Activated naive CD8-positive, alpha-beta T cell (primary cell): ENCODE measurements around the gene DOK5.

Source experiments
- H3K27ac Mint-ChIP-seq: one replicate; pipeline ENCODE4 v1.8.0; 2021; ENCODE audit warnings: mixed read lengths
- H3K27me3 Mint-ChIP-seq: one replicate; pipeline ENCODE4 v1.8.0; 2021; ENCODE audit warnings: mixed read lengths
- H3K36me3 Mint-ChIP-seq: one replicate; pipeline ENCODE4 v1.8.0; 2021; ENCODE audit warnings: mixed read lengths
- H3K4me1 Mint-ChIP-seq: one replicate; pipeline ENCODE4 v1.8.0; 2021; ENCODE audit warnings: low read depth, mixed read lengths
- H3K4me3 Mint-ChIP-seq: one replicate; pipeline ENCODE4 v1.8.0; 2021; ENCODE audit warnings: mild to moderate bottlenecking, mixed read lengths
- H3K9me3 Mint-ChIP-seq: one replicate; pipeline ENCODE4 v1.8.0; 2021; ENCODE audit warnings: low read depth, mixed read lengths

The DOK5 gene

DNA sequence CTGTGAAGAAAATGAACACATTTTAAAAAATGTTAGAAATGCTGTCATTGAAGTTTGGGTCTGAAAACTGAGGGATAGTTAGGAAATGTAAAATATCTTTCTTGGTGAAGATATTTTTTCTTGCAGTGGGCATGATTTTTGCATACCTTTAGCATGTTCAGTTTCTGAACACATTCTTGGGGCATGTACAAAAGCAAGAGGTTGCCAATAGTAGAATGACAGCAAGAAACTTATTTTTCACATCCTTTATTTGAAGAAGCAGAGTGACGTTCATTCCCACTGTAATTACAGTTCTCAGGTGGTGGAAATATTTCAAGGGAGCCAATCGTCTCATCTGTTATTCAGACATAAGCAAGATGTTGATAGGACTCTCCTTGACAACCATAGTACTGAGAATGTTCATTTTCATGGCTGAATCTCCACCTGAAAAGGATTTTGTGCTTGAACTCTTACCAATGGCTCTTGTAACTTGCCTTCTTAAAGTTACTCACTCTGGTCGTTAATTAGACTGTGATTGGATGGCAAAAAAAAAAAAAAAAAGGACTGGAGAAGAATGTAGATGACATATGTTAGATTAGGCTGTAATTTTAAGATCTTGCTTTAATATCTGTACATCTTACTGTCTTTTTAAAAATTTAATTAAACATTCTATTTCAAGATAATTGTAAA is 74.4 kb downstream of the DOK5 start:
- no peak overlapping the region for H3K27ac Mint-ChIP-seq
- H3K36me3 Mint-ChIP-seq = no peaks in the 10 kb centered on the region
- H3K27me3 Mint-ChIP-seq = peaks cover 2% of the 10 kb centered on the region

DNA sequence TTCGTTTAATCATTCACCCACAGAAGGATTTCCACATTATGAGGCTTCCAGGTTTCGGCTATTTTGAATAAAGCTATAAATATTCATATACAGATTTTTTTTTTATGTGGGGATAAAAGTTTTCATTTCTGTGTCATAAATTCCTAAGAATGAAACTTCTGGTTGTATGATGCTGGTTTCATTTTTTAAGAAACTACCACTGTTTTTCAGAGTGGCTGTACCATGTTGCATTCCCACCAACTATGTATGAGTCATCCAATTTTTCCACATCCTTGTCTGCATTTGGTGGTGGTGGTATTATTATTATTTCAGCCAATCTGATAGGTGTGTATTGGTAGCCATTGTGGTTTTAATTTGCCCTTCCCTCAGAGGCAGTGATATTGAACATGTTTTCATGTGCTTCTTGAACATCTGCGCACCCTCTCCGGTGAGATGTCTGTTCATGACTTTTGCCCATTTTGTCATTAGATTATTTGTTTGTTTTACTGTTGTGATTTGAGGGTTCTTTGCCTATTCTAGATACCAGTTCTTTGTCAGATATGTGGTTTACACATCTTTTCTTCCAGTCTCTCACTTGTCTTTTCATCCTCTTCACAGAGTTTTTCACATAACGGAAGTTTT is 75.5 kb downstream of the DOK5 start:
- H3K4me1 Mint-ChIP-seq = peaks cover 3% of the 10 kb centered on the region
- no peak overlapping the region for H3K4me3 Mint-ChIP-seq
- no peaks in the 10 kb centered on the region for H3K36me3 Mint-ChIP-seq
- peaks cover 4% of the 10 kb centered on the region for H3K27me3 Mint-ChIP-seq
- no peaks in the 10 kb centered on the region for H3K9me3 Mint-ChIP-seq
- H3K27ac Mint-ChIP-seq = no peak overlapping the region

More for the DNA sequence above, 74.4 kb downstream of the DOK5 start:
- no peaks in the 10 kb centered on the region for H3K9me3 Mint-ChIP-seq
- peaks cover 3% of the 10 kb centered on the region for H3K4me1 Mint-ChIP-seq
- no peak overlapping the region for H3K4me3 Mint-ChIP-seq

DNA sequence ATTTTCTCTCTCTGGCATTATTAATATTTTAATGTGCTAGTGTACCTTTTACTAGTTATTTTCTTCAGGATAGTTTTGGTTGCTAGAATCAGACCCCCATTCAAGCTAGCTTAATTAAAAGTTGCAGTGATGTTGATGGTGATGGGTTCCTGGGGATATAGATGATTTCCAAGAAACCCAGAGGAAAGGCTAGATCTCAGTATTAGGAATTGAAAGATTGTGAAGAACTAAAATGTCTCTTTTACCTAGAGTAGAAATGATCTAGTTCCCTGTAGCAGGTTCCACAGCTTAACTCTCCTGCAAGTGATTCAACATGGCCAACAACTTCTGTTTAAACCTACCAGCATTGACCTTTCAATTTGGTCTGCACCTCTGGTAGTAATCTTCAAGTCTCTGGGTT is 78.6 kb downstream of the DOK5 start:
- Mint-ChIP-seq H3K4me1 (peaks cover 3% of the 10 kb centered on the region), H3K27me3 (peaks cover 4% of the 10 kb centered on the region), H3K27ac (no peak overlapping the region), H3K9me3 (no peaks in the 10 kb centered on the region), H3K36me3 (no peaks in the 10 kb centered on the region), H3K4me3 (no peak overlapping the region)

DNA sequence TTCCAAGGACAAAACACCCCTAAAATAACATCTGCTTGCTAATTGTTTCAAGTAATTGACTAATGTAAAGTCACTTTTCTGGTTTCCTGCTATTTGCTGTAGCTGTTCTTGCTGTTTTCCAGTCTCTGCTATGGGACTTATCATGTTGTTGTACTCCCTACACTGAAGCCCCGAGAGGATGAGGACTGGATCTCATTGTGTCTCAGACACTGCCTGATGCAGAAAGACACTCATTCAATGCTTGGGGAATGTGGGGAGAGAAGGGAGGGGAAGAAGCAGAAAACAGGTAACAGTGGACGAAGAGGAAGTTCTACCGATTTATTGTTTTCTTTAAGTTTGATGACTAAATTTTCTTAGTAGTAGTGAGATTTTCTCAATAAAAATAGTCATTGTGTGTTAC is 79.8 kb downstream of the DOK5 start:
- Mint-ChIP-seq H3K4me3 (no peak overlapping the region), H3K27me3 (peaks cover 4% of the 10 kb centered on the region), H3K9me3 (no peaks in the 10 kb centered on the region), H3K4me1 (peaks cover 3% of the 10 kb centered on the region), H3K27ac (no peak overlapping the region), H3K36me3 (no peaks in the 10 kb centered on the region)

DNA sequence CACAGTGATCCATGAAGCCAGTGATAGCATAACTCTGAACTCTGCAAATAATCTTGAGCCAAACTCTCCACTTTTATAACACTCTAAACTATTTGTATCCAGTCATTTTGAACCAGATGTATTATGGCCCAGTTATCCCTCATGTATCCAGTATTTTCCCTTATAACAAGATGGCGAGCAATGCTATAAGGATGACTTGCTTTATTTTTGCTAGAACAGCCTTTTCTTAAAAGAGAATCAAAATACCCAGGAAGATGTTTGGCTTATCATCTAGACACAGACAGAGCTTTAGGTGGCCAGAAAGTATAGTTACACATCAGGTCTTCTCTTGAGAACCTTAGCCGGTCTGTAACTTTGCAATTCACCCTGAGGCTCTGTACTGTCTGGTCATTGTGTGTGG is 81.0 kb downstream of the DOK5 start:
- peaks cover 4% of the 10 kb centered on the region for H3K27me3 Mint-ChIP-seq
- no peaks in the 10 kb centered on the region for H3K9me3 Mint-ChIP-seq
- H3K4me1 Mint-ChIP-seq = no peaks in the 10 kb centered on the region
- H3K4me3 Mint-ChIP-seq = no peak overlapping the region
- H3K27ac Mint-ChIP-seq = no peak overlapping the region
- no peaks in the 10 kb centered on the region for H3K36me3 Mint-ChIP-seq

DNA sequence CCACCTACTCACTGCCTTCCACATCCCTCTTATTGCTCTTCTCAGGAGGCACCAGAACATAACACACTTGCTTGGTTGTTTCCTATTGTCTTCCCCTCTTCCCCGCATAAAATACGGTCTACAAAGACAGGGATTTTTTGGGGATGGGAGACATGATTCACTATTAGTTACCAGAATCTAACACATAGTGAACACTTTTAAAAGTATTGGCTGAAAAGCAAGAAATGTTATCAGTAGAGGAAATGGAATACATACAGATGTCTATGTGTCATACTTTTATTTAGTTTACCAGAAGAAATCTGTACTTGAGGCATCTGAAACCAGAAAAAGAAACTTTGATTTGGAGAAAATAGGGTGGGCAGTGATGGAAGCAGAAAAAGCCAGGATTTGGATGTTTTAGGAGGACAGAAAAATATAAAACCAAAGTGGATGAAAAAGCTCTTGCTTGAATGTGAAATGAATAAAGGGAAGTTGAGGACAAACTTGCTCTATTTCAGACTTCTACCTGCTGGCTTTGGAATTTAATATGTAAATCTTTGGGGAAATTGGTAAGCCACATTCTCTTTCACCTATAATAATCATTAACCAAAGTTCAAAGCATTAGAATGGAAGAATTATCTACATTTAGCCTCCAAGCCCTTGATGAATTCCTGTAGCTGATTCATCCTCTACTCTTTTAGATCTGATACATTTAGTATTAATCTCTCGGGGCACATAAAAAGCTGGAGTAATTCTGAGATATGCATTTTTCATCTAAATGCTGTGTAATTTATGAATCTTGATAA is 82.6 kb downstream of the DOK5 start:
- H3K27ac Mint-ChIP-seq = no peak overlapping the region
- H3K36me3 Mint-ChIP-seq = no peaks in the 10 kb centered on the region
- no peaks in the 10 kb centered on the region for H3K4me1 Mint-ChIP-seq
- H3K27me3 Mint-ChIP-seq = peaks cover 4% of the 10 kb centered on the region
- H3K9me3 Mint-ChIP-seq = no peaks in the 10 kb centered on the region
- no peak overlapping the region for H3K4me3 Mint-ChIP-seq

DNA sequence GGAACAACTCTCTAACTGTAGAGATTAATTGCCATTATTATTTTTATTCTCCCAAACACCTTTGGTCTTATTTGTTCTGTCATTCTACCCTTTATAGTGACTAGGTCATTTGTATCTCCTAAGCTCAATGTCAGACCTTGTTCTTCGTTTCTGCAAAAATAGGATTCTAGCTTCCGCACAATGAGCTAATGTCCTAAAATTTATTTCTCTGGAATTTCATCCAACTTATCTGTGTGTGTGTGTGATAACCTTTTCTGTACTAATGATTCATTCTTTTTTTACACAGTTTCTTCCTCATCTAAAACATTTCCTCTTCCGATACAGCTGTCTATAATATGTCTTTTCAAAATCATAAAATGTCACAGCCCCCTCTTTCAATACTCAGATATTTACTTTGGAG is 84.5 kb downstream of the DOK5 start:
- Mint-ChIP-seq H3K27me3 (peaks cover 2% of the 10 kb centered on the region), H3K36me3 (no peaks in the 10 kb centered on the region), H3K4me1 (no peaks in the 10 kb centered on the region), H3K4me3 (no peak overlapping the region), H3K27ac (no peak overlapping the region), H3K9me3 (no peaks in the 10 kb centered on the region)

DNA sequence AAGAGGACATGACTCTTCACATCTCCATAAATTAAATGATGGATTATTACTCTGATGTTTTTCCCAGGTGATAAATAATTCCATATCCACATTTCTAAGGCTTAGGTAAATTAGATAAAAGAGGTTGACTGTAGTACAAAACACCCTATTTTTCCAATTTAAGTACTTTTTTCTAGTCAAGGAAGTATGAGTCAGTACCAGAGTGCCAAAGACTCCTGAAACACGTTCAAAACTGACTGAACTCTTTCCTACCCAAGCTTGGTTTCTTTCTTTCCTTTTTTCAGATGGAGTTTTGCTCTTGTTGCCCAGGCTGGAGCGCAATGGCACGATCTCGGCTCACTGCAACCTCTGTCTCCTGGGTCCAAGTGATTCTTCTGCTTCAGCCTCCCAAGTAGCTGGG is 85.0 kb downstream of the DOK5 start:
- Mint-ChIP-seq H3K36me3 (no peaks in the 10 kb centered on the region), H3K27me3 (no peaks in the 10 kb centered on the region), H3K27ac (no peak overlapping the region), H3K4me1 (no peaks in the 10 kb centered on the region), H3K4me3 (no peak overlapping the region), H3K9me3 (no peaks in the 10 kb centered on the region)

DNA sequence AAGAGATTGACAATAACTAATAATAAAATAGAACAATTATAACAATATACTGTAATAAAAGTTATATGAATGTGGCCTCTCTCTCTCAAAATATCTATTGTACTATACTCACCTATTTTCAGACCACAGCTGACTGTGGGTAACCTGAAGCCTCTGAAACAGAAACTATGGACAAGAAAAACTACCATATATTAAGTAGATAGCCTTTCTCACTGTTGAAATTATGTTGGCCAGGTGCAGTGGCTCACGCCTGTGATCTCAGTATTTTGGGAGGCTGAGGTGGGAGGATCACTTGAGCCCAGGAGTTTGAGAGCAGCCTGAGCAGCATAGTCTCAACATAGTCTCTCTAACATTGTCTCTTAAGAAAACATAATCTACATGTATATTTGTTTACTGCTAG is 89.9 kb downstream of the DOK5 start:
- Mint-ChIP-seq H3K27ac (no peak overlapping the region), H3K36me3 (no peaks in the 10 kb centered on the region), H3K4me1 (no peaks in the 10 kb centered on the region), H3K4me3 (no peak overlapping the region), H3K27me3 (peaks cover 5% of the 10 kb centered on the region), H3K9me3 (no peaks in the 10 kb centered on the region)

DNA sequence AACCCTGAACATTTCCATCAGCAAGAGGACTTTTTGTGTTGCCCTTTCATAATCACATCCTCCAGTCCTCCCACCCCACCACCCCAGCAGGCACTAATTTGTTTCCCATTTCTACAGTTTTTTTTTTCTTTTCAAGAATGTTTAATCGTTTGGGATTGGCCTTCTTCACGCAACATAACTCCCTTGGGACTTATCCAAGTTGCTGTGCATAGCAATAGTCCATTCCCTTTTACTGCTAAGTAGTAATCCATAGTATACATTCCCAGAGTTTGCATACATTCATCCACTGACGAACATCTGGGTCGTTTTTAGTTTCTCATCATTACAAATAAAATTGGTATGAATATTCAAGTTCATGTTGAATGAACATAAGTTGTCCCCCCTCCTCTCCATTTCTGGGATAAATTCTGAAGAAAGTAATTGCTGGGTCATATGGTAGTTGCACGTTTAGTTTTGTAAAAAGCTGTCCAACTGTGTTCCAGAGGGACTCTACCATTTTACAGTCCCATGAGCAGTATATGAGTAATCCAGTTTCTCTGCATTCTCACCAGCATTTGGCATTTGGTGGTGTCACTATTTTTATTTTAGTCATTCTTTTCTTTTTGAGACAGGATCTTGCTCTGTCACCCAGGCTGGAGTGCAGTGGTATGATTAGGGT is 90.8 kb downstream of the DOK5 start:
- H3K27ac Mint-ChIP-seq = no peak overlapping the region
- H3K9me3 Mint-ChIP-seq = no peaks in the 10 kb centered on the region
- H3K27me3 Mint-ChIP-seq = peaks cover 6% of the 10 kb centered on the region
- no peaks in the 10 kb centered on the region for H3K4me1 Mint-ChIP-seq
- H3K4me3 Mint-ChIP-seq = no peak overlapping the region
- no peaks in the 10 kb centered on the region for H3K36me3 Mint-ChIP-seq

DNA sequence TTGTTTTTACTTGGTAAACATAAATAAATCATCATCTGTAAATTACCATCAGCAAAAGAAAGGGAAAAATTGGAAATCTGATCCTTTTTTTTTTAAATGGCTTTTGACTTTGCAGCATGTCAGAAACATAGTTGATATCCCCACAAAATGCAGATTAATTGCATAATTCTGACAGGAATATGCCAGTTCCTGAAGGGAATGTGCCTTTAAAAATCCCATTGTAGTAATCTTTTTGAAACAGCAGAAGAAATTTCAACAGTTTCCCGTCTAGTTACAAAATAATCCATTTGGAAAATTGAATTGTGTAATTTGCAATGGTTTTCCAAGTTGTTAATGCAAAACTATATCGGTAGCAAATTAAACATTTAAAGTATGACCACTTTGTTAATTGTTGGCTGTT is 95.2 kb downstream of the DOK5 start:
- no peaks in the 10 kb centered on the region for H3K4me1 Mint-ChIP-seq
- H3K27me3 Mint-ChIP-seq = peaks cover 9% of the 10 kb centered on the region
- no peaks in the 10 kb centered on the region for H3K36me3 Mint-ChIP-seq
- no peak overlapping the region for H3K27ac Mint-ChIP-seq
- H3K9me3 Mint-ChIP-seq = no peaks in the 10 kb centered on the region
- no peak overlapping the region for H3K4me3 Mint-ChIP-seq

DNA sequence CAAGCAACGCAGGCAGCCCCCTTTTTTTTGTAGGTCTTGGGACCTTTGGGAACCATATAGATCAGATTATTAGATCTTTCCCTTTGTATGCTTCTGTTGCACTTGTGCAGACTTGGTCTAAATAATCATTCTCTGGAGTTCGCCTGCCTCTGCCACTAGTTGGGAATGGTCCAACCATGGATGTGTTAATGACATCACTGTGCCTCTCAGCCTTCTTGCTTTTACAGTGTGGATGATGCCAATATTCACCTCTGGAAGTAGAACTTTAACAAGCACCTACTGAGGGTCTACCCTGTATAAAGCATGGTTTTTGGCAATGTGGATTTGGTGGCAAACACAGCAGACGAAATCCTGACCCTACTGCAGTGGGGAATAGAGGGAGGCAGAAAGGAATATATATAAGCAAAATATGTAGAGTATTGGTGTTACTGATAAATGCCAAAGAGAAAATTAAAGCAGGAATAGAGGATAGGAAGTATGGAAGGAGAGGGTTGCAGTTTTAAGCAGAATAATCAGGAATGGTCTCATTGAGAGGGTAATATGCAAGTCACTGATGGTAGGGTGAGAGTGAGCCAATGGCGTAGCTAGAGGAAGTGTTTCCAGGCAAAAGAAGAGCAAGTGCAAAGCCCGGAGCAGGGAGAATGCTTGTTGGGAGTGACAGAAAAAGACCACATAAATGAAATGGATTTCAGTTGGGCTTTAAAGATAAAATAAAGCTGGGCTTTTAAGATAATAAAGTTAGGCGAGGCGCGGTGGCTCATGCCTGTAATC is 97.5 kb downstream of the DOK5 start:
- Mint-ChIP-seq H3K27me3 (peaks cover 9% of the 10 kb centered on the region), H3K4me1 (no peaks in the 10 kb centered on the region), H3K9me3 (no peaks in the 10 kb centered on the region), H3K36me3 (no peaks in the 10 kb centered on the region), H3K4me3 (no peak overlapping the region), H3K27ac (no peak overlapping the region)

DNA sequence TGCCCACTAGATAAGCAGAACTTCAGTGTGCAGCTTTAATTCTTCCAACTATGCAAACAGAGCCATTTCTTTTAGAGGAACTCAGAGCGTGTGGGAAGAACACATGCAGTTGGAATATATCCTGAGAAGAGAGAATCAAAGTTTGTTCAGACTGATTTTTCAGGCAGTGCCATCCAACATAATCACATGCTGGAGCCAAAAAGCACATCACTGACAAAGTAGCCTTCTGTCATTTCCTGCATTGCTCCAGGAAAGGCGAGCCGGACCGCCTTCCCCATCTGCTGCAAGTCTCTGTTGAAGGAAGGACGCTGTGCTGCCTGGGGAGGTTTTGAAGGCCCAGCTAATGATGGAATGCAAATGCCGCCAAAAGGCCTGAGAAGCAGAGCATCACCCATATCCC is 98.4 kb downstream of the DOK5 start:
- H3K27me3 Mint-ChIP-seq = peaks cover 7% of the 10 kb centered on the region
- H3K4me3 Mint-ChIP-seq = no peak overlapping the region
- no peaks in the 10 kb centered on the region for H3K9me3 Mint-ChIP-seq
- no peaks in the 10 kb centered on the region for H3K36me3 Mint-ChIP-seq
- H3K4me1 Mint-ChIP-seq = no peaks in the 10 kb centered on the region
- no peak overlapping the region for H3K27ac Mint-ChIP-seq

DNA sequence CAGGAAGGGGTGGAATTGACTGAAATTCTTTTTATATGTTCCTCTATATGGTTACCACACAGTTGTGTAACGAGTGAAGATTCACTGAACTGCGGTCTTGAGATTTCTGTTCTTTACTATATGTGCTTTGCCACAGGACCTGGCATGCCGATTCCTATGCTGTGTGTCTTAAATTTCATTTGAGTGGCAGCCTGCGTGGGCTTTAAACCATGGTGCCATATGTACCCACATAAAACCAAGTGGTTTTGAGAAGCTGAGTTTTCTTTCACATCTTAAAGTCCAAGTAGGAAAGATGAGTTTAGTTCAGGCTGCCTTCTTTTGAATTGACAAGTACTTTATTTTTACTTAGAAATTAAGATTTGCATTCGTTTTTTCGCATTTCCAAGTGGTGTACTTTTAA is 101.1 kb downstream of the DOK5 start:
- H3K36me3 Mint-ChIP-seq = no peaks in the 10 kb centered on the region
- no peak overlapping the region for H3K27ac Mint-ChIP-seq
- no peaks in the 10 kb centered on the region for H3K4me1 Mint-ChIP-seq
- H3K27me3 Mint-ChIP-seq = peaks cover 2% of the 10 kb centered on the region
- H3K9me3 Mint-ChIP-seq = no peaks in the 10 kb centered on the region
- no peak overlapping the region for H3K4me3 Mint-ChIP-seq
